ENCODE data around the gene ATXN7L3.

ATXN7L3 gene

DNA sequence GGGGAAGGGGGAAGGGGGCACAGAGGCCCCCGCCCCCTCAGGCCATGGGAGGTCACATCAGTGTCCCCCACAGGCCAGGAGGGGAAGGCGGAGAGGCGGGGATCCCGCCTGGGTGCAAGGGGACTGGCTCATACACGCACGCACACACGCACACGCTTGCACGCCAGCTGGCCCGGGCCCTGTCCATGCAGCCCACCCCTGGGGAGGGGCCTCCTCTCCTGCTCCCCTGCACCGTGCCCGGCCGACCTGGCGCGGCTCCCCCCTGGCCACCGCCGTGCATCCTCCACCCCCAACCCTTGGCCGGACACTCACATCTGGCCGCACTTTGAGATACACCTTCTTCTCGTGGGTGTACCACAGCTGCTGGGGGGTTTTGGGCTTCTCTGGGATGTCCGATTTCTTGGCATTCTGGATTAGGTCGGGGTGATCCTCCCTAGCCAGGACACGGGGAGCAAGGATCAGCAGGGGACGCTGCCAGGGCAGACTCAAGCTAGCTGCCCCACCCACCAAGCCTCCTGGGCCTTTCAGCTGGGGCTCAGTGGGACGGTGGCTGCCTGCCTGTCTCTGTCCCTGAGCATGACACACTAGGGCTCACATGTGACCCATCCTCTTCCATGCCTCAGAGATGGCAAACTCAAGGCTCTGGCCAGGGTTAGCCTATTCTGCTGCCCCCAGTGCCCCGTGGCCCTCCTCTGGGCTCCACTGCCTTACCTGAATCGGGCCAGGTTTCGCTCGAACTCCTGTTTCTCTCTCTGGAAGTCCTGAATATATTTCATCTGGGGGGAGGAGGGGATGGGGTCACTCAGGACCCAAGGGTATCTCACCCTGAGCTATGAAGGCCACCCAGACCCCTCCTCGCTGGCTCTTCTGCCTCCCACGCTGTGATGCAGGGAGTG, 13.1 kb upstream of the ATXN7L3 start:
- H3K4me2 ChIP-seq (ENCODE audit: low read depth, low read length, poor library complexity, severe bottlenecking), result no peak overlapping the region
- H3K79me2 ChIP-seq (ENCODE audit: insufficient read depth, low read length), result peaks cover 27% of the 10 kb centered on the region
- H3K9ac ChIP-seq (ENCODE audit: low read length), result no peak overlapping the region
- H3K9me2 ChIP-seq (replicated peaks; ENCODE audit: insufficient read depth, low read length), result no peaks in the 10 kb centered on the region
- H2AFZ ChIP-seq (ENCODE audit: low read depth, low read length, severe bottlenecking), result no peak overlapping the region
- no peaks in the 10 kb centered on the region for H3K9me3 ChIP-seq (ENCODE audit: insufficient read depth, low read length)
- no peak overlapping the region for H3K4me3 ChIP-seq (ENCODE audit: insufficient read depth, low read length, poor library complexity, severe bottlenecking)
- peaks cover 21% of the 10 kb centered on the region; the same call in 1 of the 2 replicates for H3F3A ChIP-seq (ENCODE audit: insufficient read depth)
- no peaks in the 10 kb centered on the region for H3K27me3 ChIP-seq (ENCODE audit: low read length)
- H4K20me1 ChIP-seq (ENCODE audit: low read depth, low read length), result no peaks in the 10 kb centered on the region
- no peak for TF ChIP-seq EZH2phosphoT487 (conservative IDR thresholded peaks at IDR 0.05; ENCODE audit: low read length)
- TF ChIP-seq, protein P1, sequence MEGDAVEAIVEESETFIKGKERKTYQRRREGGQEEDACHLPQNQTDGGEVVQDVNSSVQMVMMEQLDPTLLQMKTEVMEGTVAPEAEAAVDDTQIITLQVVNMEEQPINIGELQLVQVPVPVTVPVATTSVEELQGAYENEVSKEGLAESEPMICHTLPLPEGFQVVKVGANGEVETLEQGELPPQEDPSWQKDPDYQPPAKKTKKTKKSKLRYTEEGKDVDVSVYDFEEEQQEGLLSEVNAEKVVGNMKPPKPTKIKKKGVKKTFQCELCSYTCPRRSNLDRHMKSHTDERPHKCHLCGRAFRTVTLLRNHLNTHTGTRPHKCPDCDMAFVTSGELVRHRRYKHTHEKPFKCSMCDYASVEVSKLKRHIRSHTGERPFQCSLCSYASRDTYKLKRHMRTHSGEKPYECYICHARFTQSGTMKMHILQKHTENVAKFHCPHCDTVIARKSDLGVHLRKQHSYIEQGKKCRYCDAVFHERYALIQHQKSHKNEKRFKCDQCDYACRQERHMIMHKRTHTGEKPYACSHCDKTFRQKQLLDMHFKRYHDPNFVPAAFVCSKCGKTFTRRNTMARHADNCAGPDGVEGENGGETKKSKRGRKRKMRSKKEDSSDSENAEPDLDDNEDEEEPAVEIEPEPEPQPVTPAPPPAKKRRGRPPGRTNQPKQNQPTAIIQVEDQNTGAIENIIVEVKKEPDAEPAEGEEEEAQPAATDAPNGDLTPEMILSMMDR (IDR thresholded peaks at IDR 0.05; ENCODE audit: insufficient read depth, low read length, poor library complexity, severe bottlenecking), result no peak
- peaks cover 22% of the 10 kb centered on the region for H3K36me3 ChIP-seq (ENCODE audit: low read length)
- H3K27ac ChIP-seq (ENCODE audit: low read depth, low read length), result no peak overlapping the region

DNA sequence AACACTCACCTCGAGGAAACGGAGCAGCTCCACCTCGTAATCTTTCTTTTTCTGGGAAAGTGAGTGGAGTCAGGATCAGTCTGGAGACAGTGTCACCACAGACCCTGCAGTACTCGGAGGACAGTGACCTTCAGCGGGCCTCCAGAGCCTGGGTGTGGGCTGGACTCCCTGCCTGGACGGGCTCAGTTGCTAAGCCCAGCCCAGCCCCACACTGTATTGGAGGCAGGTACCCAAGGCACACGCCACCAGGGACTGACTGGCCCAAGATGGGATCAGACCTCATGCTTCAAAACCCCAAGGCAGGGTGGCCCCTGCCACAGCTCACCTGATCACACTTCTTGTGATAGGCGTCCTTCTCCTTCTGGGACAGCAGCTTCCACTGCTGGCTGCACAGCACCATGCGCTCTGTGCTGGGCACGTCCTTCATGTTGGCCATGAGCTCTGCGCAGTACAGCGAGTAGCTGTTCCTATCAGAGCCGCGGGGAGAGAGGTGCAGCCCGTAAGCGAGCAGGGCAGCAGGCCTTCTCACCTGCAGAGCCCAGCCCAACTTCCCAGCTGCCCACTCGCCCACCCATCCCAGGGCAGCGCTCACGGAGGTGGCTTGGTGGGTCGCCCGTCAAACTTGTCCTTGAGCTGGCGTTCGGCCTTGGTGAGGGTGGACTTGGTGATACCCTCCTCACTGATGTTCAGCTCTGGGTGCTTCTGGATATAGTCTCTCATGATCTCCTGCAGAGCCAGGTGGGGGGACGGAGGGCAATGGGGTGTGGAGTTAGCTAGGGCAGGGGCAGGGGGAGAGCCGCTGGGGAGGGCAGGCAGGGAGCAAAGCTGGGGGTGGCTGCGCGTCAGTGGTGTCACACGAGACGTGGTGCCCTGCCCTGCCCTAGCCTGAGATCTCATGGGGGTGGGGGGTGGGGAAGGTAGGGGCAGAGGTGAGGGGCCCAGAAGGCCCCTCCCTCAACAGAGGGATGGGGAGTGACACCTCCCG, 11.9 kb upstream of the ATXN7L3 start:
- Histone ChIP-seq H3F3A (ENCODE audit: insufficient read depth) (peaks cover 11% of the 10 kb centered on the region; the same call in 1 of the 2 replicates), H3K79me2 (ENCODE audit: insufficient read depth, low read length) (peaks cover 15% of the 10 kb centered on the region), H3K9me3 (ENCODE audit: insufficient read depth, low read length) (no peaks in the 10 kb centered on the region), H3K36me3 (ENCODE audit: low read length) (peaks cover 22% of the 10 kb centered on the region), H3K4me2 (ENCODE audit: low read depth, low read length, poor library complexity, severe bottlenecking) (peak overlapping the region; percentile 65), H3K27ac (ENCODE audit: low read depth, low read length) (peak overlapping the region; percentile 88), H3K27me3 (ENCODE audit: low read length) (no peaks in the 10 kb centered on the region), H3K4me3 (ENCODE audit: insufficient read depth, low read length, poor library complexity, severe bottlenecking) (peak overlapping the region; percentile 45), H3K9me2 (replicated peaks; ENCODE audit: insufficient read depth, low read length) (no peaks in the 10 kb centered on the region), H4K20me1 (ENCODE audit: low read depth, low read length) (no peaks in the 10 kb centered on the region), H2AFZ (ENCODE audit: low read depth, low read length, severe bottlenecking) (no peak overlapping the region), H3K9ac (ENCODE audit: low read length) (peak overlapping the region; percentile 85)
- TF ChIP-seq EZH2phosphoT487 (conservative IDR thresholded peaks at IDR 0.05; ENCODE audit: low read length), result no peak
- TF ChIP-seq, protein P1 (IDR thresholded peaks at IDR 0.05; ENCODE audit: insufficient read depth, low read length, poor library complexity, severe bottlenecking), result no peak

DNA sequence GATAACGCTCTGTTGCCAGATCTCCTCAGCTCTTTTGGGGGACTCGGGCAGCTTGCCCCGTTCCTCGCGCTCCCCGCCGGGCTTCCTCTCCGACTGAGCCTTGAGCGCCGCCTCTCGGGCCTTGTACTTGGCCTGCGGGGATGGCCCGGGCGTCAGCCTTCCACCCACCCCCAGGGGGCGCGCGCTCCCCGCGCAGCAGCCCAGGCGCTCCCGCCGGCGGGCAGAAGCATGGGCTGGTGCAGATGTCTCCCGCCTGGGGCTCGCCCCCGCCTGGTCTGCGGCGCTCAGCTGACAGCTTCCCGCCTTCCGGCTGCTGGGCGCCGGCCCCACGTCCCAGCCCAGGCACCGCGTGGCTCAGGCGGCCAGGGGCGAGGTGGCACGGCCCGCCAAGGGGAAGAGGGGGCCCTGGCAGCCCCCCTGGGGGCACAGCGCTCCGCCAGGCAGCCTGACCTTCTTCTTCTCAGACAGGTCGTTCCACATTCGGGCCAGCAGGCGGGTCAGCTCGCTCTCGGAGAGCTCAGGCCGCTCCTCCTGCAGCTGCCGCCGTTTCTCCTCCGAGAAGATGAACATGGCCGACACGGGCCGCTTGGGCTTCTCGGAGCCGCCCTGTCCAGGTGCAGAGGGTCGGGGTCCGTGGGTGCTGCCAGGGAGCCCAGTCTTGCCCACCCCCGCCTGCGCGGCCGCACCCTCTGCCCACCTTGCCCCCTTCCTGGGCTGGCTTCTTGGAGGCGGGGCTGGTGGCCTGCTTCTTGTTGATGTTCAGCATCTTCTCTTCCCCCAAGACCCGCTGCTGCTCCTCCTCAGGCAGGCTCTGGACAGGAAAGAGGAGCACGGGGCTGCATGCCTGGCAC, 10.9 kb upstream of the ATXN7L3 start:
- H2AFZ ChIP-seq (ENCODE audit: low read depth, low read length, severe bottlenecking), result peak overlapping the region; percentile 8
- peaks cover 8% of the 10 kb centered on the region; the same call in 1 of the 2 replicates for H3K79me2 ChIP-seq (ENCODE audit: insufficient read depth, low read length)
- no peaks in the 10 kb centered on the region for H3K9me3 ChIP-seq (ENCODE audit: insufficient read depth, low read length)
- no peaks in the 10 kb centered on the region for H3K27me3 ChIP-seq (ENCODE audit: low read length)
- no peaks in the 10 kb centered on the region for H3K9me2 ChIP-seq (replicated peaks; ENCODE audit: insufficient read depth, low read length)
- peaks cover 16% of the 10 kb centered on the region for H3K36me3 ChIP-seq (ENCODE audit: low read length)
- peak overlapping the region; percentile 85 for H3K9ac ChIP-seq (ENCODE audit: low read length)
- no peak for TF ChIP-seq EZH2phosphoT487 (conservative IDR thresholded peaks at IDR 0.05; ENCODE audit: low read length)
- TF ChIP-seq, protein P1 (IDR thresholded peaks at IDR 0.05; ENCODE audit: insufficient read depth, low read length, poor library complexity, severe bottlenecking), result peak; percentile 97
- H3K4me2 ChIP-seq (ENCODE audit: low read depth, low read length, poor library complexity, severe bottlenecking), result peak overlapping the region; percentile 65
- H3K27ac ChIP-seq (ENCODE audit: low read depth, low read length), result peak overlapping the region; percentile 88
- H3F3A ChIP-seq (ENCODE audit: insufficient read depth), result peaks cover 15% of the 10 kb centered on the region
- peak overlapping the region; percentile 45 for H3K4me3 ChIP-seq (ENCODE audit: insufficient read depth, low read length, poor library complexity, severe bottlenecking)
- H4K20me1 ChIP-seq (ENCODE audit: low read depth, low read length), result no peaks in the 10 kb centered on the region
